HG03354 (cell line): ENCODE data around the gene ASS1.

Experiments
- ATAC-seq: cut with Tn5 transposase; IDR thresholded peaks from one replicate; pipeline ENCODE4 v1.9.1; 2021; ENCODE audit warnings: mild to moderate bottlenecking; ENCODE audit not compliant: unreplicated experiment, poor library complexity, severe bottlenecking

Gene ASS1

GRCh38 chr9:130523921-130524320 lies 79.2 kb downstream of the ASS1 start:
- ATAC-seq = no peak

GRCh38 chr9:130526193-130526853 lies 81.6 kb downstream of the ASS1 start:
- ATAC-seq = no peak

- no peak for ATAC-seq
Measured at GRCh38 chr9:130526854-130527650, 82.3 kb downstream of the ASS1 start.

GRCh38 chr9:130527651-130528310 lies 83.0 kb downstream of the ASS1 start:
- ATAC-seq = no peak

- ATAC-seq = no peak
Measured at GRCh38 chr9:130528674-130529073, 83.9 kb downstream of the ASS1 start.

GRCh38 chr9:130530938-130531337 lies 86.2 kb downstream of the ASS1 start:
- no peak for ATAC-seq

GRCh38 chr9:130531670-130532069 lies 86.9 kb downstream of the ASS1 start:
- no peak for ATAC-seq

GRCh38 chr9:130532426-130533080 lies 87.8 kb downstream of the ASS1 start:
- no peak for ATAC-seq

GRCh38 chr9:130535818-130536521 lies 91.2 kb downstream of the ASS1 start:
- ATAC-seq = no peak

- ATAC-seq = no peak
Measured at GRCh38 chr9:130536701-130537107, 91.9 kb downstream of the ASS1 start.

GRCh38 chr9:130537346-130538050 lies 92.7 kb downstream of the ASS1 start:
- no peak for ATAC-seq

- no peak for ATAC-seq
Measured at GRCh38 chr9:130539420-130540223, 94.9 kb downstream of the ASS1 start.

- ATAC-seq = no peak
Measured at GRCh38 chr9:130541533-130541932, 96.8 kb downstream of the ASS1 start.

- ATAC-seq = no peak
Measured at GRCh38 chr9:130542038-130542437, 97.3 kb downstream of the ASS1 start.

GRCh38 chr9:130542457-130543228 lies 97.9 kb downstream of the ASS1 start:
- ATAC-seq = no peak

- ATAC-seq = no peak
Measured at GRCh38 chr9:130543368-130543767, 98.6 kb downstream of the ASS1 start.

- no peak for ATAC-seq
Measured at GRCh38 chr9:130543859-130544258, 99.1 kb downstream of the ASS1 start.

- no peak for ATAC-seq
Measured at GRCh38 chr9:130544364-130544763, 99.6 kb downstream of the ASS1 start.
